ENCODE results near the gene MICAL3.

- TF ChIP-seq, protein P1, sequence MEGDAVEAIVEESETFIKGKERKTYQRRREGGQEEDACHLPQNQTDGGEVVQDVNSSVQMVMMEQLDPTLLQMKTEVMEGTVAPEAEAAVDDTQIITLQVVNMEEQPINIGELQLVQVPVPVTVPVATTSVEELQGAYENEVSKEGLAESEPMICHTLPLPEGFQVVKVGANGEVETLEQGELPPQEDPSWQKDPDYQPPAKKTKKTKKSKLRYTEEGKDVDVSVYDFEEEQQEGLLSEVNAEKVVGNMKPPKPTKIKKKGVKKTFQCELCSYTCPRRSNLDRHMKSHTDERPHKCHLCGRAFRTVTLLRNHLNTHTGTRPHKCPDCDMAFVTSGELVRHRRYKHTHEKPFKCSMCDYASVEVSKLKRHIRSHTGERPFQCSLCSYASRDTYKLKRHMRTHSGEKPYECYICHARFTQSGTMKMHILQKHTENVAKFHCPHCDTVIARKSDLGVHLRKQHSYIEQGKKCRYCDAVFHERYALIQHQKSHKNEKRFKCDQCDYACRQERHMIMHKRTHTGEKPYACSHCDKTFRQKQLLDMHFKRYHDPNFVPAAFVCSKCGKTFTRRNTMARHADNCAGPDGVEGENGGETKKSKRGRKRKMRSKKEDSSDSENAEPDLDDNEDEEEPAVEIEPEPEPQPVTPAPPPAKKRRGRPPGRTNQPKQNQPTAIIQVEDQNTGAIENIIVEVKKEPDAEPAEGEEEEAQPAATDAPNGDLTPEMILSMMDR (IDR thresholded peaks at IDR 0.05), result no peak
- TF ChIP-seq EP300 (IDR thresholded peaks at IDR 0.05), result no peak
- TF ChIP-seq POLR2A (IDR thresholded peaks at IDR 0.05), result no peak
Observed at GRCh38 chr22:17816649-17817048, 207.7 kb downstream of the MICAL3 start.
